Cortex of kidney (tissue), 1 donor: Measurements from ENCODE around the gene NR1H2.
"Not testable (repeated sequence)": the region's sequence is repeated elsewhere in the genome, so short reads cannot be mapped to it uniquely, and the experiment has no call there.

ENCODE experiments used
- DNase-seq: peaks from one replicate; lab custom pipeline; 2025; lab: John Stamatoyannopoulos, UW

NR1H2 gene

DNA sequence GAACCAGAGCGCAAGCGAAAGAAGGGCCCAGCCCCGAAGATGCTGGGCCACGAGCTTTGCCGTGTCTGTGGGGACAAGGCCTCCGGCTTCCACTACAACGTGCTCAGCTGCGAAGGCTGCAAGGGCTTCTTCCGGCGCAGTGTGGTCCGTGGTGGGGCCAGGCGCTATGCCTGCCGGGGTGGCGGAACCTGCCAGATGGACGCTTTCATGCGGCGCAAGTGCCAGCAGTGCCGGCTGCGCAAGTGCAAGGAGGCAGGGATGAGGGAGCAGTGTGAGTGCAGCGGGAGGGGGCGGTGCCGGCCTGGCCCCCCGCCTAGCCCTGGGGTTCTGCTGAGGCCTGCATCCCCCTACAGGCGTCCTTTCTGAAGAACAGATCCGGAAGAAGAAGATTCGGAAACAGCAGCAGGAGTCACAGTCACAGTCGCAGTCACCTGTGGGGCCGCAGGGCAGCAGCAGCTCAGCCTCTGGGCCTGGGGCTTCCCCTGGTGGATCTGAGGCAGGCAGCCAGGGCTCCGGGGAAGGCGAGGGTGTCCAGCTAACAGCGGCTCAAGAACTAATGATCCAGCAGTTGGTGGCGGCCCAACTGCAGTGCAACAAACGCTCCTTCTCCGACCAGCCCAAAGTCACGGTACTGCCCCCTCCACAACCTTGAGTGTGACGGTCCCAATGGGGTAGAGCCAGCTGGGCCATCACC, 2.1 kb downstream of the NR1H2 start:
- DNase-seq: no peak

DNA sequence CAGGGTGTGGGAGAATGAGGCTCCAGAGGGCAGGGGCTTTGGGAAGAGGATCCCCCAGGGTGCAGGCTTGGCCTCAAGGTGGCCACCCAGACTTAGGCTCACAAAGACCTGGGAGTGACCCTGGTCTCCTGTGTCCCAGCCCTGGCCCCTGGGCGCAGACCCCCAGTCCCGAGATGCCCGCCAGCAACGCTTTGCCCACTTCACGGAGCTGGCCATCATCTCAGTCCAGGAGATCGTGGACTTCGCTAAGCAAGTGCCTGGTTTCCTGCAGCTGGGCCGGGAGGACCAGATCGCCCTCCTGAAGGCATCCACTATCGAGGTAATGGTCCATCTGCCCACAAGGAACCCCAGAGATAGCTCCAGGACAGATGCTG, 2.6 kb downstream of the NR1H2 start:
- no peak for DNase-seq

DNA sequence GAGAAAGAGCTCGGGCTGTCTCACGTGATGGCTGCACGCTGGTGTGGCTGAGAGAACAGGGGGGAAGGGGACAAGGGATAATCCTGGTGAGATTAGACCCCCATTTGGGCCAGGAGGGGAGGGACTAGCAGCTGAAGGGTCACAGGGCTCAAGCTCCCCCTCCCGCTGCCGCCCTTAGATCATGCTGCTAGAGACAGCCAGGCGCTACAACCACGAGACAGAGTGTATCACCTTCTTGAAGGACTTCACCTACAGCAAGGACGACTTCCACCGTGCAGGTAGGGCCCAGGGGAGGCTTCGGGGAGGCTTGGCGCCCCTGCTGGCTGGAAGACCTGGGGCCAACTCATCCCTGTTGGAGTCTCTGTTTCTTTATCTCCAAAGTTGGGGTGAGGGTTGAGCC, 3.3 kb downstream of the NR1H2 start:
- DNase-seq: no peak

DNA sequence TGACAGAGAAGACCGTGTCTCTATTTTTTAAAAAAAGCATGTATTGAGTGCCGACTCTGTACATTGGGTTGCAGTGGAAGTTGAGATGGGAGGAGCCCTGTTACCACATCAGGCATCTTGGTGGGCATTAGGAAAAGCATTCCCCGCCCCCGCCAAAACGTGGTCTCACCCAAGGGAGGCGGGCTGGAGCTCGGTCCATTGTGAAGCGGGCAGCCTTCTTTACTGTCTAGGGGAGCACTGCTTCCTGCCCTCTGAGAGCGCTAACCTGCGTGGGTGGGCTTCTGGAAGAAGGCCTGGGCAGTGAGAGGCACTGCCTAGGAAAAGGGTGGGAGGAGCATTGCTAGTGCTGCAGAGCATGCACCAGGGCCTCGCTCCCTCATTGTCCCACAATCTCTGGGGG, 3.9 kb downstream of the NR1H2 start:
- DNase-seq: no peak

DNA sequence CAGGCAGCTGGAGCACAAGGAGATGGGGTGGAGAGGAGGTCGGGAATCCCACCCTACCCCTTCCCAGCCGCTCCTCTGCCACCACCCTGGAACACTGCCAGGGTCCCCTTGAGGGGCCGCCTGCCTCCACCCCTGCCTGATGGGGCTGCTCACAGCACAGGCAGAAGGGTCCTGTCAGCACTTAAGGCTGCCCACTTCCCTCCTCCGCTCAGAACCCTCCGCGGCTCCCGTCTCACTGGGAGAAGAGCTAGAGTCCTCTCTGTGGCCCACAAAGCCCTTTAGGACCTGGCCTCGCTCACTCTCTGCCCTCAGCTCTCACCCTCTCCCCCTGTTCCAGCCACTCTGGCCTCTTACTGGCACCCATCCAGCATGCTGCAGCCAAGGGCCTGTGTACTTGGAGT, 4.5 kb downstream of the NR1H2 start:
- no peak for DNase-seq

DNA sequence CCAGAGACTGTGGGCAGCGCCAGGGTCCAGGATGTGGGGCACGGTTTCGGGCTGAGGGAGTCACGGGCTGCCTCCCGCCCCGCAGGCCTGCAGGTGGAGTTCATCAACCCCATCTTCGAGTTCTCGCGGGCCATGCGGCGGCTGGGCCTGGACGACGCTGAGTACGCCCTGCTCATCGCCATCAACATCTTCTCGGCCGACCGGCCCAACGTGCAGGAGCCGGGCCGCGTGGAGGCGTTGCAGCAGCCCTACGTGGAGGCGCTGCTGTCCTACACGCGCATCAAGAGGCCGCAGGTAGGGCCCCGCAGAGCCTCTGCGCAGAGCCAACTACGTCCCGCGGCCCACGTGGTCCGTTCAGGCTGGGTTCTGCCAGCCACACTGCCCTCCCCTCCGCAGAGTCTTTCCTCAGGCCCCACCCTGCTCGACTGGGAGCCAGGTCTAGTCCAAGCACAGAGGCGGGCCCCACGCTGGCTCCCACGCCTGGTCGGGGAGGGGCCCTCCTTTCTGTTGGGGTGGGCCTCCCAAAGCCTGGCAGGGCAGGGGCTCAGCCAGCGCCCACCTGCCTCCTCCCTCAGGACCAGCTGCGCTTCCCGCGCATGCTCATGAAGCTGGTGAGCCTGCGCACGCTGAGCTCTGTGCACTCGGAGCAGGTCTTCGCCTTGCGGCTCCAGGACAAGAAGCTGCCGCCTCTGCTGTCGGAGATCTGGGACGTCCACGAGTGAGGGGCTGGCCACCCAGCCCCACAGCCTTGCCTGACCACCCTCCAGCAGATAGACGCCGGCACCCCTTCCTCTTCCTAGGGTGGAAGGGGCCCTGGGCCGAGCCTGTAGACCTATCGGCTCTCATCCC, 5.8 kb downstream of the NR1H2 start:
- DNase-seq: no peak

DNA sequence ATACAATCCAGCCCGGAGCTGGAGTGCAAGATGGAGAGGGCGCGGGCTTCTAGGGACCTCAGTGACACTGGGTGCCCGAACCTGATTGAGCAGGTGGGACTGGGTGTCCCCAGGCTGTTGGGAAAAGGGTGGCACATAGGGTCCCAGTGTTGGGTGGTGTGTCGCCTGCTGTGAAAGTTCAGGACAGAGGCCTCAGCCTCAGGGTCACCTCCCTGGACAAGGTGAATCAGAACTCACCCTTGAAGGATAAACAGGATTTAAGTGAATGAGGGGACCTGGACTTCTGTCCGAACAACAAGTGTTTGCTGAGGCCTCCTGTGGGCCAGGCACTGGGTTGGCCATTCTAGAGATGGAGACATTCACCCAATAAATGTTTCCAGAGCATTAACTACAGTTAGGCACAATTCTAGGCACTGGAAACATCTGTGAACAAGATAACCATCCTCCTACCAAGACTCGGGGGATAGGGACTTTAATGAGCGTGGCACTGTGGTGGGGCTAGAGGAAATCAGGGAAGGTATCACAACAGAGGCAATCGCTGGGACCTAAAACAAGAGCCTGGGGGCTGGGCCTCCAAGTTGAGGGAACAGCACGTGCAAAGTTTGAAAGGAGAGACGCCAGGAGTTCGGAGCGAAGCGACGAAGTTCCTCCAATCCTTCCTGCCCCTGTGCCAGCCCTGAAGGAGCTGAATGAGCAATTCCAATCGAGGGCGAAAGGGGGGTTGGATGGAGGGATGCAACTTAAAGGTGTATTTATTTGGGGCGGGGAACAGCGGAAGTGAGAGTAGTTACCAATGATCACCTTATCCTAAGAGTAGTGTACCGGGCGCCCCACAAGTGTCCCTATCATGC, 7.0 kb downstream of the NR1H2 start:
- DNase-seq: no peak

DNA sequence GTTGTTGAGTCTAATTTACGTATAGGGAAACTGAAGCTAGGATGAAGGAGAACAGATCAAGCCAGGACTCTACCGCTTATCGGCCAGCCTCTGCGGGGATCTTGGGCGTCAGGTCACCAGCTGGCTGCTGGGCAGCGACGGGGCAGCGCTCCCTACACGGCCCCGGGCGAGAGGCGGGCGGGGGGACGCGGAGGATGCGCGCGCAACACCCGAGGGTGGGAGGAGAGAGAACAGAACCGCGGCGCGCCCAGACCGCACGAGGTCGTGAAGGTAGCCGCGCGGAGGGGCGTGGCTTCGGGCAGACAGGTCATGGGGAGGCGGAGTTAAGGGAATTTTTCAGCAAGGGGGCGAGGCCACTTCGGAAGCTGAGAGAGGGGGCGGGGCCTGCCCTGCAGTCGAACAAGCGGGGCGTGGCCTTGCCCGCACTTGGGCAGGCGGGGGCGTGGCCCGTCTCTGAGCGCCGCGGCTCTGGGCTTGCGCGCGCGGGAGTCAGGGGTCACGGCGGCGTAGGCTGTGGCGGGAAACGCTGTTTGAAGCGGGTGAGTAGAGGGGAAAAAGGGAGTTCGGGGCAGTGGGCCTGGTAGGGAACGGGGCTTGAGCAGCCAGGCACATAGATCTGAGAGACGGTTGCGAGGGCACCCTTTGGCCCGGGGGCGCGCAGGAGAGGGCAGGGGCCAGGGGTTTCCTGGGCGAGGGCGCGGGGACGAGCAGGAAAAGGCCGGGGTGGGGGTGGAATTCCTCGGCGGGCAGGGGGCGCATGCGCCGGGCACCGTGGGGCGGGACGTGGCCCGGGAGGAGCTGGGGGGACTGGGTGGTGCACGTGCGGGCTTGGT, 7.8 kb downstream of the NR1H2 start, which contains the start of gene POLD1:
TSS of gene POLD1 (plus strand) at position 496 of the 833 bp plus-strand sequence. CDS start 14,505 bp downstream, outside the sequence.
- peak; percentile 56 for DNase-seq

DNA sequence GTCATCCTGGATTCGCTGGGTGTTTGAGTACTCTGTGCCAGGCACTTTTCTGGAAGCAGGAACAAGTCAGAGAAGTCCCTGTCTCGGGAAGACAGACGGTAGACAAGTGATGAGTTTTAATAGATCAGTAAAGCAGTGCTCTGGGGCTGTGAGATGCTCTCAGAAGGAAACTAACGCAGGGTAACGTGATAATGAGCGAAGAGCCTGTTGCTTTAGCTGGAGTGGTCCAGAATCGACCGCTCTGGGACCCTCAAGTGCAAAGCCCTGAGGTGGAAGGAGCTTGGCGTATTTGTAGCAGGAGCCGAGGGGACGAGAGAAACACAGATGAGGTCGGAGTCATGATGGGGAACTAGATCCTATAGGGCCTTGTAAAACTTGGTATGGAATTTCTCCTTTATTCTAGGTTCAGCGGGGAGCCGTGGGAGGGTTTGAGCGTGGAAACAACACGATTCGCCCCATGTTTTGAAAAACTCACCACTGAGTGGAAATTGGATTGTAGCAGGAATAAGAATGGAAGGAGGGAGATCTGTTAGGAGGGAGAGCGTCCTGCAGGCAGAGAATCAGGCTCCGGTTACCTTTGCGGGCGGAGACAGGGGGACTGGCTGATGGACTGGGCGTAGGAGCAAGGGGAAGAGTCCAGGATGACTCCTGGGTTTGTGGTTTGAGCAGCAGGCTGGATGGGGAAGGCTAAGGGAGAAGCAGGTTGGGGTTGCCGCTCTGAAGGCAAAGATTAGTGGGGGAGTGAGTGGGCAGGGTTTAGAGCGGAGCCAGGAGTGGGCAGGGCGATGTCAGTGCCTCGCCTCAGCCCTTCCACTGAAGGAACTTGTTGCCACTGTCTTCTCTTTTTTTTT, 8.7 kb downstream of the NR1H2 start:
- no peak for DNase-seq

DNA sequence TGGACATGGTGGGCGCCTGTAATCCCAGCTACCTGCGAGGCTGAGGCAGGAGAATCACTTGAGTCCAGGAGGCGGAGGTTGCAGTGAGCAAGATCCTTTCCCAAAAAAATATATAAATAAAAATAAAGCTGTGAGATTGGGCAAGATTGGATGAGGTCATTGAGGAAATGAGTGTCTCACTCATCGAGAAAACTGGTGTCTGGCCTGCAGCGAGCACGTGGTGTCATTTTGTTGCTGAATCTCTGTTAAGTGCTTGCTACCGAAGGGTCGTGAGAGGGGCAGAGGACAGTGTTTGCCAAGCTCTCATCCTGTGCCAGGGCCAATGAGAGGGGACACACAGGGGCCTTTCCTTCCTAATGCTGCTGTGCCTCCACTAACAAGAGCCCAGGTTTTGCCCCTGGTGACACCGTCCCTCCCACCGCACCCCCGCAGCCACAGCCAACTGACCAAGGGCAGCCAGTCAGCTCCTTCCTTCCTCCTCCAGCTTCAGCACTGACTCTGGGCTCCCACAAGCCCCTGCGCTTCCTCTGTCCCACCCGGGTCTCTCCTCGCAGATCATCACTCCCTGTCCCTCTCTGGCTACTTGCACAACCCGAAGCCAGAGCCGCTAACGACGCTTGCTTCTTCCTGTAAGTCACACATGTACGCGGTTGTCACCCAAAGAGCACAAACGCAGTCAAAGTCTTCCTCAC, 11.1 kb downstream of the NR1H2 start:
- DNase-seq: no peak

DNA sequence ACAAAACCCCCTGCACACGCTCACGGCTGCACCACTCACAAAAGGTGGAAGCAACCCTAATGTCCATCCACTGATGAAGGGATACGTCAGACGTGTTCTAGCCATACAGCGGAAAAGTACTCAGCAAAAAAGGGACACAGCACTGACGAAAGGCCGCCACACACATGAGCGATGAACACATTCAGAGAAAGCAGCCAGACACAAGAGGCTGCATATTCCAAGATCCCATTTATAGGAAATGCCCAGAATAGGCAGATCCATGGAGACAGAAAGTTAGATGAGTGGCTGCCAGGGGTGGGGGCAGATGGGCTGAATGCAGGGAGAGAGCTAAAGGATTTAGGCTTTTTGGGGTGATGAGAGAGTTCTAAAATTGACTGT, 11.6 kb downstream of the NR1H2 start:
- DNase-seq: no peak

DNA sequence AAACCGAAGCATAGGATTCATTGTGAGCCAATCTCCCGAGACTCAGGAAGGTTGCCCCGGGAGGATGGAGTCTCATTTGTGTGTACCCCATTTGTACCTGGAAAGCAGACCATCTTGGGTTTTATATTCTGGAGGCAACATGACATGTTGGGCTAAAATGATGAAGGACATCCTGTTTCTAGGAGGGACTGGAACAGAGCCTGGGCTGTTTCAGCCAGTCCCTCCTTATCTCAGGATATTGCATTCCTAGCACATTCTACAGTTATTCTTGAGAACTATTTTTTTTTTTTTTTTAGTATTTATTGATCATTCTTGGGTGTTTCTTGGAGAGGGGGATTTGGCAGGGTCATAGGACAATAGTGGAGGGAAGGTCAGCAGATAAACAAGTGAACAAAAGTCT, 14.0 kb downstream of the NR1H2 start:
- DNase-seq: not testable (repeated sequence)

DNA sequence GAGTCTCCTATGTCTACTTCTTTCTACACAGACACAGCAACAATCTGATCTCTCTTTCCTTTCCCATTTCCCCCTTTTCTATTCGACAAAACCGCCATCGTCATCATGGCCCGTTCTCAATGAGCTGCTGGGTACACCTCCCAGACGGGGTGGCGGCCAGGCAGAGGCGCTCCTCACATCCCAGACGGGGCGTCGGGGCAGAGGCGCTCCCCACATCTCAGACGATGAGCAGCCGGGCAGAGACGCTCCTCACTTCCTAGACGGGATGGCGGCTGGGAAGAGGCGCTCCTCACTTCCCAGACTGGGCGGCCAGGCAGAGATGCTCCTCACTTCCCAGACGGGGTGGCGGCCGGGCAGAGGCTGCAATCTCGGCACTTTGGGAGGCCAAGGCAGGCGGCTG, 14.7 kb downstream of the NR1H2 start:
- DNase-seq: not testable (repeated sequence)

DNA sequence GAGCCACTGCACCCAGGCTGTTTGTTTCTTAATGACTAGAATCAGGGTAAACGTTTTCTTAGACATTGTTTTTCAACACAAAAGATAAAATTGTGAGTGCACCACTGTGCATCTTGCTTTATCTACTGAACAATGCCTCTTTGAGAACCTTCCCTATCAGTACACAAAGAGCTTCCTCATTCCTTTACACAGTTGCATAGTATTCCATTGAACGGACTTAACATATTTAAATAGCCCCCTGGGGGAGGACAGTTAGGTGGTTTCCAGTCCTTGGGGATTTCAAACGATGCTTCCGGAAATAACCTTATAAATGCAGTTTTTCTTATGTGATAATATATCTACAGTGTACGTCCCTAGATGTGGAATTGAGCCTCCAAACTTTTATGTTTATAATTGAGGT, 16.5 kb downstream of the NR1H2 start:
- DNase-seq: no peak

DNA sequence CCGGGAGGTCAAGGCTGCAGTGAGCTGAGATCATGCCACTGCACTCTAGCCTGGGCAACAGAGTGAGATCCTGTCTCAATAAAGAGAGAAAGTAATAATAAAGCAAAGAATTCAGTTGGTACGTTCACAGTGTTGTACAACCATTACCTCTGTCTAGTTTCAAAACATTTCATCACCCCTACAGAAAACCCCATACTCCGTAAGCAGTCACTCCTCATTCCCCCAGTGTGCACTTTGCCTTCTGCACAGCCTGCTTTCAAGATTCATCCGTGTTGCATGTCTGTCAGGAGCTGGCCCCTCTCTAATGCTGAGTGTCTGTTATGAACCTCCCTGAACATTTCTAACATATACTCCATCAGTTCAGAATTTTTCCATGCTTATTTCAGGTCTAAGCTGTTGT, 17.3 kb downstream of the NR1H2 start:
- DNase-seq: no peak

DNA sequence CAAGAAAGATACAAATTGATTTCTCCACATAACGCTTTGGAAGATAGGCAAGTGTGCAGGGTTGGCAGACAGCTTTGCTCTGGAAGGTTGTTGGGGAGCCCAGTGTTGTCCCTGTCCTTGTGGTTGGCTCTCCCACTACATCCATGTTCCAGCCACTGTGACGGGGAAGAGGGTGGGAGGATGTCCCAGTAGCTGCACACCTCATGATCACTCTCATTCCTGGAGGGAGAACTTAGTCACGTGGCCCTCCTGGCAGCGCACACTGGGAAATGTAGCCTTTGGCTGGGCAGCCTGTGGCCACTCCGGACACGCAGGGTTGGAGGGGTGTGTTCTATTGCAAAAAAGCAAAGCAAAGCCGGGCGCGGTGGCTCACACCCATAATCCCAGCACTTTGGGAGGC, 17.8 kb downstream of the NR1H2 start:
- DNase-seq: no peak

DNA sequence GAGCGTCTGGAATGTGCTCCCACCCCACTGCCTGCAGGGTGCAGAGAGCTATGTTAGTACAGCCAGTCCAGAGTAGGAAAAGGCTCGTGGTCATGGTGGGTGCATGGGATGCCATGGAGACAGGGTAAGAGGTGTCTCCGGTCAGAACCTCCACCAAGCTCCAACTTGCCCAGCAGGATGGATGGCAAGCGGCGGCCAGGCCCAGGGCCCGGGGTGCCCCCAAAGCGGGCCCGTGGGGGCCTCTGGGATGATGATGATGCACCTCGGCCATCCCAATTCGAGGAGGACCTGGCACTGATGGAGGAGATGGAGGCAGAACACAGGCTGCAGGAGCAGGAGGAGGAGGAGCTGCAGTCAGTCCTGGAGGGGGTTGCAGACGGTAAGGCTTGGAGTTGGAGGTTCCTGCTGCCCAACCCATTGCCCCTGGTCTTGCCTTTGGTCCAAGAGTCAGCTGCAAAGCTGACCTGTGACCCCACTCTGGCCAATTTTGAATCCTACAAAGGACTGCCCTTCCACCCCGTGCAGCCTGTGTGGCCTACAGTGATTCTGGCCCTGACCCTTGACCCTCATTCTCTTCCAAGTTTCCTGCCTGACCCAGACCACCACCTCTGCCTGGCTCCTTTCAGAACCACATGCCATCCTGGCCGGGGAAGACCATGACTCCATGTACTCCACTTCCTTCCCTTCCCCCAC, 22.6 kb downstream of the NR1H2 start:
- no peak for DNase-seq

DNA sequence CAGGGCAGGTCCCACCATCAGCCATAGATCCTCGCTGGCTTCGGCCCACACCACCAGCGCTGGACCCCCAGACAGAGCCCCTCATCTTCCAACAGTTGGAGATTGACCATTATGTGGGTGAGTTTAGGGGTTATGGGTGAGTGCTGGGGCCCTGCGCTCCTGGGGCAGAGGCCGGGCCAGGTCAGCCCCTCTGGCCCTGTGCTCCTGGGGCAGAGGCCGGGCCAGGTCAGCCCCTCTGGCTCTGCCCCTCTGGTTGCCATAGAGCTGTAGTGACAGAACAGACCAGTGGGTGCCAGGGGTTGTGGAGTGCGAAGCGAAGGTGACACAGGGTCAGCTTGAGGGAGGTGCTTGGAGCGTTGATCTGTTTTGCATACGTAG, 23.1 kb downstream of the NR1H2 start:
- no peak for DNase-seq

DNA sequence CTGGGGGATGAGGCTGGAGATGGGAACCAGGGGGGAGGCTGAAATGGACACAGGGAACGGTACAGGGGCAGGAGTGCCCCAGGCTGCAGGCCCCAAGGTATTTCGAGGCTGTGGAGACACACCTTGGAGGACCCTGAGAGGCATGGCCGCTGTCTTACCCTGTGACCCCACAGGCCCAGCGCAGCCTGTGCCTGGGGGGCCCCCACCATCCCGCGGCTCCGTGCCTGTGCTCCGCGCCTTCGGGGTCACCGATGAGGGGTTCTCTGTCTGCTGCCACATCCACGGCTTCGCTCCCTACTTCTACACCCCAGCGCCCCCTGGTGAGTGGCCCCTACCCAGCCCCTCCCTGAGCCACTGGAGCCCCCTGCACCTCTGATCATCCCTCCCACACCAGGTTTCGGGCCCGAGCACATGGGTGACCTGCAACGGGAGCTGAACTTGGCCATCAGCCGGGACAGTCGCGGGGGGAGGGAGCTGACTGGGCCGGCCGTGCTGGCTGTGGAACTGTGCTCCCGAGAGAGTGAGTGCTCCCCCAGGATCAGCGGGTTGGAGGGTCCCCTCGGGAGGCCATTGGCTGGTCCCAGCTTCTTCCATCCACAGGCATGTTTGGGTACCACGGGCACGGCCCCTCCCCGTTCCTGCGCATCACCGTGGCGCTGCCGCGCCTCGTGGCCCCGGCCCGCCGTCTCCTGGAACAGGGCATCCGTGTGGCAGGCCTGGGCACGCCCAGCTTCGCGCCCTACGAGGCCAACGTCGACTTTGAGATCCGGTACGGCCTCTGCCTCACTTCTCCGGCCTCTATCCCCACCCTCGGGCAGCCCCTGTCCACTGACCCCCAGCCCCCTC, 25.6 kb downstream of the NR1H2 start:
- DNase-seq: no peak
